Memory B cell (primary cell): Measurements from ENCODE around the gene GREB1.

Source experiments
- ATAC-seq: fragments of 150-1000 bp; cut with Tn5 transposase; 2 replicates; pipeline ENCODE4 v1.10.0; 2021; ENCODE audit warnings: low read depth, mild to moderate bottlenecking, moderate library complexity
- DNase-seq, 2 donors: peaks; one replicate each; pipeline ENCODE4 v3.0.0; 2022; ENCODE audit warnings: low spot score in 2 of 2
- H3K27ac Mint-ChIP-seq: one replicate; pipeline ENCODE4 v1.8.0; 2022; ENCODE audit warnings: mild to moderate bottlenecking, moderate library complexity, mixed read lengths
- H3K27me3 Mint-ChIP-seq: one replicate; pipeline ENCODE4 v1.8.0; 2022; ENCODE audit warnings: mixed read lengths
- H3K36me3 Mint-ChIP-seq: one replicate; pipeline ENCODE4 v1.8.0; 2022; ENCODE audit warnings: mild to moderate bottlenecking, mixed read lengths
- H3K4me1 Mint-ChIP-seq: one replicate; pipeline ENCODE4 v1.8.0; 2022; ENCODE audit warnings: mixed read lengths
- H3K4me3 Mint-ChIP-seq: one replicate; pipeline ENCODE4 v1.8.0; 2022; ENCODE audit warnings: mild to moderate bottlenecking, moderate library complexity, mixed read lengths
- H3K9me3 Mint-ChIP-seq: one replicate; pipeline ENCODE4 v1.8.0; 2022; ENCODE audit warnings: mixed read lengths

Gene GREB1

GRCh38 chr2:11581797-11582611, 48.2 kb downstream of the GREB1 start:
- Mint-ChIP-seq H3K9me3 (no peaks in the 10 kb centered on the region), H3K4me3 (no peak overlapping the region), H3K36me3 (no peaks in the 10 kb centered on the region), H3K27ac (no peak overlapping the region), H3K27me3 (peaks cover 15% of the 10 kb centered on the region), H3K4me1 (peaks cover 3% of the 10 kb centered on the region)
- DNase-seq, result no peak
- no peak for ATAC-seq

GRCh38 chr2:11582612-11582861, 48.7 kb downstream of the GREB1 start:
- no peaks in the 10 kb centered on the region for H3K36me3 Mint-ChIP-seq
- H3K4me1 Mint-ChIP-seq, result peaks cover 3% of the 10 kb centered on the region
- no peaks in the 10 kb centered on the region for H3K9me3 Mint-ChIP-seq
- peaks cover 18% of the 10 kb centered on the region for H3K27me3 Mint-ChIP-seq
- H3K27ac Mint-ChIP-seq, result no peak overlapping the region
- H3K4me3 Mint-ChIP-seq, result no peak overlapping the region
- DNase-seq (peak in 1 of 2 donors; percentile 16), ATAC-seq (no peak)

- no peak for ATAC-seq
- H3K9me3 Mint-ChIP-seq, result no peaks in the 10 kb centered on the region
Measured at GRCh38 chr2:11582862-11583752, 49.3 kb downstream of the GREB1 start.

GRCh38 chr2:11583840-11584524, 50.1 kb downstream of the GREB1 start:
- no peaks in the 10 kb centered on the region for H3K36me3 Mint-ChIP-seq
- no peak overlapping the region for H3K4me3 Mint-ChIP-seq
- peaks cover 3% of the 10 kb centered on the region for H3K4me1 Mint-ChIP-seq
- H3K27ac Mint-ChIP-seq, result no peak overlapping the region
- no peaks in the 10 kb centered on the region for H3K9me3 Mint-ChIP-seq
- H3K27me3 Mint-ChIP-seq, result peaks cover 18% of the 10 kb centered on the region
- DNase-seq (peak in 1 of 2 donors; percentile 16), ATAC-seq (peak; percentile 43)

More at GRCh38 chr2:11582862-11583752, 49.3 kb downstream of the GREB1 start:
- Mint-ChIP-seq H3K4me3 (no peak overlapping the region), H3K36me3 (no peaks in the 10 kb centered on the region), H3K27me3 (peaks cover 18% of the 10 kb centered on the region), H3K27ac (no peak overlapping the region), H3K4me1 (peaks cover 3% of the 10 kb centered on the region)
- DNase-seq, result peak; percentile 37 to 55

- no peak overlapping the region for H3K4me3 Mint-ChIP-seq
- H3K4me1 Mint-ChIP-seq, result peaks cover 3% of the 10 kb centered on the region
- no peak for ATAC-seq
- H3K27ac Mint-ChIP-seq, result no peak overlapping the region
- no peak for DNase-seq
- H3K36me3 Mint-ChIP-seq, result no peaks in the 10 kb centered on the region
- peaks cover 16% of the 10 kb centered on the region for H3K27me3 Mint-ChIP-seq
- H3K9me3 Mint-ChIP-seq, result no peaks in the 10 kb centered on the region
Measured at GRCh38 chr2:11584525-11585056, 50.7 kb downstream of the GREB1 start.

- ATAC-seq, result no peak
- Mint-ChIP-seq H3K36me3 (no peaks in the 10 kb centered on the region), H3K9me3 (no peaks in the 10 kb centered on the region), H3K4me1 (peaks cover 3% of the 10 kb centered on the region), H3K4me3 (no peak overlapping the region), H3K27ac (no peak overlapping the region), H3K27me3 (peaks cover 16% of the 10 kb centered on the region)
- DNase-seq, result no peak
Measured at GRCh38 chr2:11585071-11585470, 51.2 kb downstream of the GREB1 start.

GRCh38 chr2:11588228-11589110, 54.6 kb downstream of the GREB1 start:
- H3K27ac Mint-ChIP-seq, result no peak overlapping the region
- H3K27me3 Mint-ChIP-seq, result peaks cover 11% of the 10 kb centered on the region
- ATAC-seq (no peak), DNase-seq (no peak)
- peaks cover 3% of the 10 kb centered on the region for H3K4me1 Mint-ChIP-seq
- H3K4me3 Mint-ChIP-seq, result no peak overlapping the region
- no peaks in the 10 kb centered on the region for H3K9me3 Mint-ChIP-seq
- H3K36me3 Mint-ChIP-seq, result no peaks in the 10 kb centered on the region

GRCh38 chr2:11589316-11589940, 55.6 kb downstream of the GREB1 start:
- Mint-ChIP-seq H3K4me3 (no peak overlapping the region), H3K4me1 (no peaks in the 10 kb centered on the region), H3K9me3 (no peaks in the 10 kb centered on the region), H3K27ac (no peak overlapping the region), H3K27me3 (peaks cover 11% of the 10 kb centered on the region), H3K36me3 (no peaks in the 10 kb centered on the region)
- no peak for ATAC-seq
- no peak for DNase-seq

GRCh38 chr2:11590193-11590592, 56.3 kb downstream of the GREB1 start:
- Mint-ChIP-seq H3K4me1 (no peaks in the 10 kb centered on the region), H3K27me3 (peaks cover 11% of the 10 kb centered on the region), H3K27ac (no peak overlapping the region), H3K4me3 (no peak overlapping the region), H3K9me3 (no peaks in the 10 kb centered on the region), H3K36me3 (no peaks in the 10 kb centered on the region)
- DNase-seq (no peak), ATAC-seq (no peak)

GRCh38 chr2:11591091-11591490, 57.2 kb downstream of the GREB1 start:
- no peaks in the 10 kb centered on the region for H3K4me1 Mint-ChIP-seq
- ATAC-seq, result no peak
- no peak for DNase-seq
- H3K27me3 Mint-ChIP-seq, result peaks cover 7% of the 10 kb centered on the region
- no peak overlapping the region for H3K4me3 Mint-ChIP-seq
- H3K27ac Mint-ChIP-seq, result no peak overlapping the region
- no peaks in the 10 kb centered on the region for H3K36me3 Mint-ChIP-seq
- no peaks in the 10 kb centered on the region for H3K9me3 Mint-ChIP-seq

GRCh38 chr2:11592671-11593574, 59.1 kb downstream of the GREB1 start:
- DNase-seq (no peak), ATAC-seq (no peak)
- Mint-ChIP-seq H3K9me3 (no peaks in the 10 kb centered on the region), H3K4me1 (no peaks in the 10 kb centered on the region), H3K27me3 (peaks cover 3% of the 10 kb centered on the region), H3K36me3 (no peaks in the 10 kb centered on the region), H3K4me3 (no peak overlapping the region), H3K27ac (no peak overlapping the region)

- no peaks in the 10 kb centered on the region for H3K36me3 Mint-ChIP-seq
- no peak overlapping the region for H3K4me3 Mint-ChIP-seq
- ATAC-seq, result no peak
- no peak for DNase-seq
- H3K27ac Mint-ChIP-seq, result no peak overlapping the region
- H3K9me3 Mint-ChIP-seq, result no peaks in the 10 kb centered on the region
- H3K4me1 Mint-ChIP-seq, result no peaks in the 10 kb centered on the region
- H3K27me3 Mint-ChIP-seq, result peaks cover 5% of the 10 kb centered on the region
Measured at GRCh38 chr2:11596801-11597200, 63.0 kb downstream of the GREB1 start.
